Type B pancreatic cell (in vitro differentiated cells): ENCODE data around the gene BBS2. TPM values are rescaled to one million over a fixed set of nuclear protein-coding genes. Genes with fewer than 3 reads are reported as not detected.
"Not testable (repeated sequence)": the region's sequence is repeated elsewhere in the genome, so short reads cannot be mapped to it uniquely, and the experiment has no call there.

Experiments
- DNase-seq: peaks from one replicate; pipeline ENCODE4 v3.0.0; 2021; ENCODE audit warnings: mixed read lengths; ENCODE audit not compliant: unreplicated experiment; ENCODE audit errors: extremely low spot score
- H3K27ac Mint-ChIP-seq: 2 replicates; pipeline ENCODE4 v1.8.0; 2021; ENCODE audit warnings: mild to moderate bottlenecking, mixed read lengths
- H3K27me3 Mint-ChIP-seq: 2 replicates; pipeline ENCODE4 v1.8.0; 2021; ENCODE audit warnings: mixed read lengths
- H3K36me3 Mint-ChIP-seq: 2 replicates; pipeline ENCODE4 v1.8.0; 2021; ENCODE audit warnings: mixed read lengths
- H3K4me1 Mint-ChIP-seq: one replicate; pipeline ENCODE4 v1.8.0; 2021; ENCODE audit warnings: mixed read lengths; ENCODE audit not compliant: unreplicated experiment
- H3K4me3 Mint-ChIP-seq: 2 replicates; pipeline ENCODE4 v1.8.0; 2021; ENCODE audit warnings: mild to moderate bottlenecking, mixed read lengths
- H3K9me3 Mint-ChIP-seq: 2 replicates; pipeline ENCODE4 v1.8.0; 2021; ENCODE audit warnings: mixed read lengths
- total RNA-seq: library from RNA; stranded (reverse); gene quantifications from 2 replicates; pipeline ENCODE4 v1.2.1, GENCODE V29; 2021; ENCODE audit warnings: low replicate concordance
- TF ChIP-seq, protein P1 (sequence below): fragments of 200-600 bp; sonication (generic); conservative IDR thresholded peaks from 2 replicates; pipeline ENCODE4 v1.5.0; 2021; ENCODE audit warnings: antibody characterized with exemption, mild to moderate bottlenecking

The BBS2 gene
- total RNA-seq, 1 donor from 2014 or later = 39.6 TPM

DNA sequence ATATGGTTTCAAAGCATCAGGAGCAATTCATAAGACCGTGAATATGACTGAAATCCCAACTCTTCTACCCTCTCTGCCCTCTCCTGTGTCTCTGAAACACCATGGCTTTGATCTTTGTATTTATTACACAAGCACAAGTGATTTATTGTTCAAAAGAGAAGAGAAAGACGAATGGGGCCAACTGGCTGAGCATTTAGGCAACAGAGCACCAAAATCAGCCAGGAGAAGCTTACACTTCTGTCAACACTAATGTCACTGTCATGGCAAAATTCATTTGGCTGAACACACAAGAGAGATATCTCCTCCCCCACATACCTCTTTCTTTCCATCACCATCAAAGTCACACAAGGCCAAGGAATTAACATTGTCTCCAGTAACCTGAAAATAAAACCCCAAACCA lies 9.3 kb downstream of the BBS2 start:
- Mint-ChIP-seq H3K4me3 (no peak overlapping the region), H3K27ac (no peak overlapping the region), H3K27me3 (no peaks in the 10 kb centered on the region), H3K4me1 (peaks cover 11% of the 10 kb centered on the region), H3K9me3 (no peaks in the 10 kb centered on the region), H3K36me3 (peaks cover 36% of the 10 kb centered on the region)
- DNase-seq = no peak
- TF ChIP-seq, protein P1, sequence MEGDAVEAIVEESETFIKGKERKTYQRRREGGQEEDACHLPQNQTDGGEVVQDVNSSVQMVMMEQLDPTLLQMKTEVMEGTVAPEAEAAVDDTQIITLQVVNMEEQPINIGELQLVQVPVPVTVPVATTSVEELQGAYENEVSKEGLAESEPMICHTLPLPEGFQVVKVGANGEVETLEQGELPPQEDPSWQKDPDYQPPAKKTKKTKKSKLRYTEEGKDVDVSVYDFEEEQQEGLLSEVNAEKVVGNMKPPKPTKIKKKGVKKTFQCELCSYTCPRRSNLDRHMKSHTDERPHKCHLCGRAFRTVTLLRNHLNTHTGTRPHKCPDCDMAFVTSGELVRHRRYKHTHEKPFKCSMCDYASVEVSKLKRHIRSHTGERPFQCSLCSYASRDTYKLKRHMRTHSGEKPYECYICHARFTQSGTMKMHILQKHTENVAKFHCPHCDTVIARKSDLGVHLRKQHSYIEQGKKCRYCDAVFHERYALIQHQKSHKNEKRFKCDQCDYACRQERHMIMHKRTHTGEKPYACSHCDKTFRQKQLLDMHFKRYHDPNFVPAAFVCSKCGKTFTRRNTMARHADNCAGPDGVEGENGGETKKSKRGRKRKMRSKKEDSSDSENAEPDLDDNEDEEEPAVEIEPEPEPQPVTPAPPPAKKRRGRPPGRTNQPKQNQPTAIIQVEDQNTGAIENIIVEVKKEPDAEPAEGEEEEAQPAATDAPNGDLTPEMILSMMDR = no peak

DNA sequence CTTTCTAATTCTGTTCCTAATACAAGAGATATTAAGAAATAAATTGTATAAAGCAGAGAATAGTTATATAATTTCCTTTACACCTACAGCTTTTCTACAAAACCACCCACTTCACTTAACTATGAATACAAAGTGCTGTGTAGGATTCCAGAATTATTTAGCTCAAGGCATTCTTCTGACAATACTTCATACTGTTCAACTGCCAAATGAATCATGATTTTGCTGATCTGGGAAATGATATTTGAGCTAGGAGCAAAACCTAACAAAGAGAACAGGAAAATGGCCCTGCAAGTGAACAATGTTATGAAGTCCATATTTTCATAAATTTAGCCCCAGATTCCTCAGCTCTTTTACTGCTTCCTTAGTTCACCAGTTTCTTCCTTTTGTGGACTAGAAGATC lies 12.9 kb downstream of the BBS2 start:
- TF ChIP-seq, protein P1 = no peak
- peaks cover 6% of the 10 kb centered on the region for H3K4me1 Mint-ChIP-seq
- H3K36me3 Mint-ChIP-seq = peaks cover 42% of the 10 kb centered on the region
- no peaks in the 10 kb centered on the region for H3K27me3 Mint-ChIP-seq
- no peak overlapping the region for H3K4me3 Mint-ChIP-seq
- no peak for DNase-seq
- H3K9me3 Mint-ChIP-seq = no peaks in the 10 kb centered on the region
- no peak overlapping the region for H3K27ac Mint-ChIP-seq

DNA sequence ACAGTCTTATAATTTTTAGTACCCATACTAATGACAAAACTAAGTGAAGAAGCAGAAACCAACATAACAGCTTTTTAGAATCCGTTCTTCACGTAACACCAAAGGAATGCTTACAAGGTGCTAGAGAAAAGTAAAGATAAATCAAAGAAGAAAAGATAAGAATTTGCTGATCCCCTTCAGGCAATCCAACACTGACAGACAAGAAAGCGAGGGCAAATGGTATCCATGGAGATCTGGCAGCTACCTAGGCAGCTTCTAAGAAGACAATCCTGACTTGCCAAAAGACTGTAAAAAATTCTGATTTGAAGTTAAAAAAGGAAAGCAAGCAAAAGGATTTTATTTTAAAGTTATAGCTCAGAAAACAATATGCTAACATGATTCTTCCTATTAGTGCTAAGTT lies 14.6 kb downstream of the BBS2 start:
- H3K27me3 Mint-ChIP-seq = no peaks in the 10 kb centered on the region
- H3K4me1 Mint-ChIP-seq = peaks cover 6% of the 10 kb centered on the region
- H3K27ac Mint-ChIP-seq = peak overlapping the region; percentile 35
- H3K36me3 Mint-ChIP-seq = peaks cover 28% of the 10 kb centered on the region
- no peaks in the 10 kb centered on the region for H3K9me3 Mint-ChIP-seq
- TF ChIP-seq, protein P1 = no peak
- H3K4me3 Mint-ChIP-seq = peak overlapping the region; percentile 40
- no peak for DNase-seq

GRCh38 chr16:56493815-56494214 lies 26.0 kb downstream of the BBS2 start:
- H3K27me3 Mint-ChIP-seq = no peaks in the 10 kb centered on the region
- no peak overlapping the region for H3K4me3 Mint-ChIP-seq
- TF ChIP-seq, protein P1 = no peak
- DNase-seq = no peak
- H3K4me1 Mint-ChIP-seq = no peaks in the 10 kb centered on the region
- H3K27ac Mint-ChIP-seq = no peak overlapping the region
- H3K9me3 Mint-ChIP-seq = no peaks in the 10 kb centered on the region
- peaks cover 26% of the 10 kb centered on the region for H3K36me3 Mint-ChIP-seq

GRCh38 chr16:56493126-56493525 lies 26.7 kb downstream of the BBS2 start:
- no peak for DNase-seq
- Mint-ChIP-seq H3K4me3 (no peak overlapping the region), H3K27me3 (no peaks in the 10 kb centered on the region), H3K9me3 (no peaks in the 10 kb centered on the region), H3K27ac (no peak overlapping the region), H3K36me3 (peaks cover 19% of the 10 kb centered on the region), H3K4me1 (no peaks in the 10 kb centered on the region)
- TF ChIP-seq, protein P1 = no peak

DNA sequence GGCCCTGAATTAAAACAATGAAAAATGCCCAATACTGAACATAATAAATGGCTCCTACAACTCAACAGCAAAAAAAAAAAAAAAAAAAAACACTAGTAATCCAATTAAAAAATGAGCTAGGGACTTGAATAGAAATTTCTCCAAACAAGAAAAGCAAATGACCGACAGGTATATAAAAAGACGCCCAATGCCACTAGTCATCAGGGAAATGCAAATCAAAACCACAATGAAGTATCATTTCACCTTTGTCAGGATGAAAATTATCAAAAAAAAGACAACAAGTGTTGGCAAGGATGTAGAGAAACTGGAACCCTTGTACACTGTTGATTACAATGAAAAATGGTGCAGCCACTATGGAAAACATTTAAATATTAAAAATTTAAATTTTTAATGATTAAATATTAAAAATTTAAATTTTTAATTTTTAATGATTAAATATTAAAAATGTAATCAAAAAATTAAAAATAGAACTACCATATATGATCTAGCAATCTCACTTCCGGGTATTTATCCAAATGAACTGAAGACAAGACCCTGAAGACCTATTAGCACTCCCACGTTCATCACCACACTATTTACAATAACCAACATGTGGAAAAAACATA lies 28.1 kb downstream of the BBS2 start:
- Mint-ChIP-seq H3K4me3 (no peak overlapping the region), H3K36me3 (peaks cover 9% of the 10 kb centered on the region), H3K27ac (no peak overlapping the region), H3K27me3 (no peaks in the 10 kb centered on the region), H3K9me3 (no peaks in the 10 kb centered on the region), H3K4me1 (no peaks in the 10 kb centered on the region)
- no peak for DNase-seq
- TF ChIP-seq, protein P1 = no peak

- not testable (repeated sequence) for H3K9me3 Mint-ChIP-seq, H3K4me3 Mint-ChIP-seq, H3K27me3 Mint-ChIP-seq, H3K4me1 Mint-ChIP-seq, H3K27ac Mint-ChIP-seq, DNase-seq
- peaks cover 12% of the 10 kb centered on the region for H3K36me3 Mint-ChIP-seq
Measured at GRCh38 chr16:56488868-56489267, 31.0 kb downstream of the BBS2 start.
